Mammary epithelial cell (primary cell): ENCODE results near the gene RNF4.

Experiments used
- EZH2 ChIP-seq: IDR thresholded peaks from 2 replicates; pipeline ENCODE4 v1.6.1; 2012; ENCODE audit warnings: low read length, inconsistent platforms, borderline replicate concordance
- TF ChIP-seq, protein P1 (sequence below), 2 donors: IDR thresholded peaks in 1 of 2; conservative IDR thresholded peaks in 1 of 2; 2 replicates each; pipeline ENCODE4 v1.5.1; 2011 to 2012; ENCODE audit warnings: inconsistent platforms in 2 of 2, low read length in 2 of 2, mild to moderate bottlenecking in 2 of 2, control low read depth in 1 of 2, low read depth in 1 of 2; ENCODE audit not compliant: insufficient read depth in 1 of 2; ENCODE audit errors: extremely low read depth in 1 of 2

DNA sequence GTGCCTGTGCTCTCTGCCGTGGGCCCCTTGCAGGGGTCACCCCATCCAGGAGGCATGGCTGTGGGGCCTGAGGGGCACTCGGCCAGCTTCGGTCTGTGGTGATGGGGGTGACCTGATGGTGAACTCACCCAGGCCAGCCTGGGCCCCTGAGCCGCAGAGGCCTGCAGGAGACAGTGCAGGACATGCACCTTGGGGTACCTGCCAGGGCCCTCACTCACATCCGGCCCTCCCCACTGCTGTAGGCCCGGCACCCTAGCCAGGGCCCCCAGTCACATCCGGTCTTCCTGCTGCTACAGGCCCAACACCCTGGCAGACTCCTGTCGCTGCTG is 42.9 kb upstream of the RNF4 start:
- TF ChIP-seq, protein P1, sequence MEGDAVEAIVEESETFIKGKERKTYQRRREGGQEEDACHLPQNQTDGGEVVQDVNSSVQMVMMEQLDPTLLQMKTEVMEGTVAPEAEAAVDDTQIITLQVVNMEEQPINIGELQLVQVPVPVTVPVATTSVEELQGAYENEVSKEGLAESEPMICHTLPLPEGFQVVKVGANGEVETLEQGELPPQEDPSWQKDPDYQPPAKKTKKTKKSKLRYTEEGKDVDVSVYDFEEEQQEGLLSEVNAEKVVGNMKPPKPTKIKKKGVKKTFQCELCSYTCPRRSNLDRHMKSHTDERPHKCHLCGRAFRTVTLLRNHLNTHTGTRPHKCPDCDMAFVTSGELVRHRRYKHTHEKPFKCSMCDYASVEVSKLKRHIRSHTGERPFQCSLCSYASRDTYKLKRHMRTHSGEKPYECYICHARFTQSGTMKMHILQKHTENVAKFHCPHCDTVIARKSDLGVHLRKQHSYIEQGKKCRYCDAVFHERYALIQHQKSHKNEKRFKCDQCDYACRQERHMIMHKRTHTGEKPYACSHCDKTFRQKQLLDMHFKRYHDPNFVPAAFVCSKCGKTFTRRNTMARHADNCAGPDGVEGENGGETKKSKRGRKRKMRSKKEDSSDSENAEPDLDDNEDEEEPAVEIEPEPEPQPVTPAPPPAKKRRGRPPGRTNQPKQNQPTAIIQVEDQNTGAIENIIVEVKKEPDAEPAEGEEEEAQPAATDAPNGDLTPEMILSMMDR (conservative IDR thresholded peaks at IDR 0.05 in 1 of 2, IDR thresholded peaks at IDR 0.05 in 1 of 2; ENCODE audit: extremely low read depth in 1 of 2, insufficient read depth in 1 of 2, low read depth in 1 of 2, low read length in 2 of 2), result no peak
- no peak for TF ChIP-seq EZH2
